DND-41 (cell line): ENCODE data around the gene LCORL.

Experiments
- ATAC-seq: fragments of 200-7000 bp; cut with Tn5 transposase; 3 replicates; pipeline ENCODE4 v1.9.1; 2021; ENCODE audit warnings: low read depth; ENCODE audit not compliant: insufficient read depth
- DNase-seq: peaks from one replicate; pipeline ENCODE4 v3.0.0-alpha.2; 2020
- H2AFZ ChIP-seq: 2 replicates; pipeline ENCODE4 v1.6.0; 2012; ENCODE audit warnings: low read depth, low read length
- H3K27ac ChIP-seq: 2 replicates; pipeline ENCODE4 v1.5.1; 2012; ENCODE audit warnings: low read length, inconsistent platforms
- H3K27me3 ChIP-seq: fragments of 200-600 bp; sonication (generic); 2 replicates; pipeline ENCODE4 v1.6.0; 2012; ENCODE audit warnings: low read length, mild to moderate bottlenecking, inconsistent platforms; ENCODE audit not compliant: insufficient read depth, poor library complexity
- H3K36me3 ChIP-seq: 2 replicates; pipeline ENCODE4 v1.5.1; 2012; ENCODE audit warnings: low read length, inconsistent platforms; ENCODE audit not compliant: insufficient read depth
- H3K4me1 ChIP-seq: 2 replicates; pipeline ENCODE4 v1.5.1; 2012; ENCODE audit warnings: mild to moderate bottlenecking, low read length; ENCODE audit not compliant: insufficient read depth
- H3K4me2 ChIP-seq: 2 replicates; pipeline ENCODE4 v1.6.0; 2012; ENCODE audit warnings: mild to moderate bottlenecking, moderate library complexity, low read length, inconsistent platforms; ENCODE audit not compliant: insufficient read depth
- H3K4me3 ChIP-seq, 2 experiments: fragments of 200-600 bp in 1 of 2; shearing (Covaris generic) in 1 of 2; 2 replicates each; pipeline ENCODE4 v1.5.1; 2012 to 2016; ENCODE audit warnings: inconsistent platforms in 2 of 2, low read length in 2 of 2, mild to moderate bottlenecking in 2 of 2, low read depth in 1 of 2, moderate library complexity in 1 of 2
- H3K79me2 ChIP-seq: 2 replicates; pipeline ENCODE4 v1.6.0; 2012; ENCODE audit warnings: low read length, inconsistent platforms; ENCODE audit not compliant: insufficient read depth
- H3K9ac ChIP-seq: 2 replicates; pipeline ENCODE4 v1.6.0; 2012; ENCODE audit warnings: low read depth, mild to moderate bottlenecking, inconsistent platforms, low read length, moderate library complexity
- H3K9me3 ChIP-seq: 2 replicates; pipeline ENCODE4 v1.5.1; 2012; ENCODE audit warnings: low read length, moderate library complexity, mild to moderate bottlenecking, inconsistent platforms; ENCODE audit not compliant: insufficient read depth, severe bottlenecking
- H4K20me1 ChIP-seq: 2 replicates; pipeline ENCODE4 v1.6.0; 2012; ENCODE audit warnings: low read length; ENCODE audit not compliant: insufficient read depth
- CTCF ChIP-seq: IDR thresholded peaks from 2 replicates; pipeline ENCODE4 v1.5.1; 2012; ENCODE audit warnings: borderline replicate concordance, low read length, moderate library complexity, mild to moderate bottlenecking; ENCODE audit not compliant: poor library complexity, severe bottlenecking; ENCODE audit errors: extremely low read depth
- EZH2 ChIP-seq: IDR thresholded peaks from 3 replicates; pipeline ENCODE4 v1.6.1; 2012; ENCODE audit warnings: borderline replicate concordance, low read depth, mild to moderate bottlenecking, moderate library complexity, low read length, inconsistent platforms; ENCODE audit not compliant: severe bottlenecking

Gene LCORL

GRCh38 chr4:17956245-17956644 lies 65.3 kb downstream of the LCORL start:
- TF ChIP-seq EZH2 (no peak), CTCF (no peak)
- Histone ChIP-seq H3K27me3 (no peaks in the 10 kb centered on the region), H3K4me2 (no peak overlapping the region), H3K79me2 (peaks cover 3% of the 10 kb centered on the region; the same call in 1 of the 2 replicates), H3K27ac (no peak overlapping the region), H3K9ac (no peak overlapping the region), H2AFZ (no peak overlapping the region), H3K36me3 (peaks cover 65% of the 10 kb centered on the region), H4K20me1 (no peaks in the 10 kb centered on the region), H3K4me1 (no peaks in the 10 kb centered on the region), H3K4me3 (no peak overlapping the region), H3K9me3 (no peaks in the 10 kb centered on the region)
- no peak for ATAC-seq
- DNase-seq = no peak

GRCh38 chr4:17945303-17945702 lies 76.3 kb downstream of the LCORL start:
- no peak overlapping the region for H3K4me3 ChIP-seq
- no peak for ATAC-seq
- H3K27ac ChIP-seq = no peak overlapping the region
- no peak for DNase-seq
- H3K9ac ChIP-seq = no peak overlapping the region
- TF ChIP-seq EZH2 (no peak), CTCF (no peak)
- no peaks in the 10 kb centered on the region for H3K4me1 ChIP-seq
- H4K20me1 ChIP-seq = no peaks in the 10 kb centered on the region
- no peak overlapping the region for H3K4me2 ChIP-seq
- no peak overlapping the region for H2AFZ ChIP-seq
- no peaks in the 10 kb centered on the region for H3K27me3 ChIP-seq
- H3K36me3 ChIP-seq = peaks cover 3% of the 10 kb centered on the region; the same call in 1 of the 2 replicates
- 0 out of 2 replicates have a peak, but pooled peaks cover 3% of the 10 kb centered on the region for H3K79me2 ChIP-seq
- no peaks in the 10 kb centered on the region for H3K9me3 ChIP-seq

- no peak for TF ChIP-seq CTCF
- no peak for TF ChIP-seq EZH2
- DNase-seq = no peak
- Histone ChIP-seq H3K4me3 (no peak overlapping the region), H3K27ac (no peak overlapping the region), H2AFZ (no peak overlapping the region), H3K9me3 (no peaks in the 10 kb centered on the region), H3K4me1 (no peaks in the 10 kb centered on the region), H4K20me1 (no peaks in the 10 kb centered on the region), H3K4me2 (no peak overlapping the region), H3K9ac (no peak overlapping the region), H3K36me3 (peaks cover 6% of the 10 kb centered on the region; the same call in 1 of the 2 replicates), H3K27me3 (no peaks in the 10 kb centered on the region), H3K79me2 (0 out of 2 replicates have a peak, but pooled peaks cover 3% of the 10 kb centered on the region)
- ATAC-seq = no peak
Measured at GRCh38 chr4:17941731-17942130, 79.8 kb downstream of the LCORL start.

GRCh38 chr4:17939054-17939453 lies 82.5 kb downstream of the LCORL start:
- TF ChIP-seq EZH2 = no peak
- no peak for TF ChIP-seq CTCF

More at GRCh38 chr4:17939054-17939453, 82.5 kb downstream of the LCORL start:
- Histone ChIP-seq H4K20me1 (no peaks in the 10 kb centered on the region), H3K9ac (no peak overlapping the region), H3K36me3 (peaks cover 6% of the 10 kb centered on the region; the same call in 1 of the 2 replicates), H2AFZ (no peak overlapping the region), H3K27ac (no peak overlapping the region), H3K79me2 (0 out of 2 replicates have a peak, but pooled peaks cover 3% of the 10 kb centered on the region), H3K4me3 (no peak overlapping the region), H3K9me3 (peaks cover 4% of the 10 kb centered on the region), H3K4me1 (no peaks in the 10 kb centered on the region), H3K4me2 (no peak overlapping the region), H3K27me3 (no peaks in the 10 kb centered on the region)
- ATAC-seq (no peak), DNase-seq (no peak)
